SK-MEL-5 (cell line): ENCODE measurements around the gene ELMO2. TPM values are rescaled to one million over a fixed set of nuclear protein-coding genes. Genes with fewer than 3 reads are reported as not detected.

Experiments used
- DNase-seq: peaks from one replicate; pipeline ENCODE4 v3.0.0-alpha.2; 2016; ENCODE audit warnings: low read depth, low spot score
- in situ Hi-C: cut with HindIII; loops from 2 replicates; pipeline ENCODE4 v1.10.0; 2016; ENCODE audit warnings: low sequenced_read_pairs, high pct_unique_total_duplicates, low pct_unique_long_range_greater_than_20kb
- total RNA-seq: library from RNA; depleted of rRNA; stranded (reverse); fragments of >200 nt; shearing (Covaris generic); gene quantifications from 2 replicates; pipeline ENCODE4 v1.2.3, GENCODE V29; 2014

The ELMO2 gene
- total RNA-seq, 1 experiment from 2014 or later = 41.1 TPM

DNA sequence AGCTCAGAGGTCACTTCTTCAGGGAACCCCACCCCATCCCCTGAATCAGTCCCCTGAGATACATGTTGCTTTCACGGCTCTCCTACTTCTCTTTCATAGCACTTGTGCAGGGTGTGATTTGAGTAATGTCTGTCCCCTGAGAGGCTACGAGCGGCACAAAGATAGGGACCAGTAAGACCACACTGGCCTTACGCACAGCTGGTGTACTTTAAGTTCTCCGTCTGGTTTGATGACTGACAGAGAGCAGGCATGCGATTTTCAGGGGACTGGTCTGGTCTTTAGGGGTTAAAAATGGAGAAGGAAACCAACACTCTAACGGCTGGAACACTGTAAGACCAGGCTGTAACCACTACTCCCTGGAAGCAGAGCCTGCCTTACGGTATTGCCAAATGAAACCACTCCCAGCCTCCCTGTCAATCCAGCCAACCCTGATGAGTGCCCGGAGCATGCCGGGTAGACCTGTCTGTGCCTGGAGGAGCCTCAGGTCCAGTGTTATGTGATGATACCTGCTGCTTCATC, 47.1 kb downstream of the ELMO2 start:
- no peak for DNase-seq
- in situ Hi-C loops = no loop called here

DNA sequence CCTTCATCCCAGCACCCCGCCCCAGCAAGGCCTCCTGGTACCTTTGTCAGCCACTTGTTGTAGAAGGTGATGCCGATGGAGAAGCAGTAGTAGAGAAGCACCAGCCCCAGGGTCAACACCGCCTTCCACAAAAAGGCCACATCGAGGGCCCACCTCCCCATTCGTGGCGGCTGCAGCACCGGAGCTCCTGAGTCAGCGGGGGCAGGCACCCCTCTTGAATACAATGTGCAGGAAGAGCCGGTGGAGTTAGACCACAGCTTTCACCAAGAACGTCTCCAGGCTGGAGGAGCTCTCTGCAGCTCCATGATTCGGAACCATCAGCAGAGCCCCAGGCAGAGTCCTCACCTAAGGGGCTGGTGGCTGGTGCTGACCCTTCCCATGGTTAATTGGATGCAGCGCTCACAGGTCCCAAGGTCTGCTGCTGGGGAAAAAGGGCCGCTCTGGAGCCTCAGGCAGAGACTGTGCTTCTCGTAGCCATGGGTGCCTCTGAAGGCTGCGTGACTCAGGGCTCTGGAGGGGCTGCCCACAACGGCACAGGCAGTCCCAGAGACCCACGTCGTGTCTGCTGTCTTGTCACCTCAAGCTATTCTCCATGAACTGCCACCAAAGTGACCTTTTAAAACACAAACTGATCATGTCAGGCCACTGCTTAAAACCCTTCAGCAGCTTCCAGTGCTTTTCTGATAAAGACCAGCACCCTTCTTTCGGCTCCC, 47.9 kb downstream of the ELMO2 start:
- DNase-seq = no peak
- in situ Hi-C loops = no loop called here

DNA sequence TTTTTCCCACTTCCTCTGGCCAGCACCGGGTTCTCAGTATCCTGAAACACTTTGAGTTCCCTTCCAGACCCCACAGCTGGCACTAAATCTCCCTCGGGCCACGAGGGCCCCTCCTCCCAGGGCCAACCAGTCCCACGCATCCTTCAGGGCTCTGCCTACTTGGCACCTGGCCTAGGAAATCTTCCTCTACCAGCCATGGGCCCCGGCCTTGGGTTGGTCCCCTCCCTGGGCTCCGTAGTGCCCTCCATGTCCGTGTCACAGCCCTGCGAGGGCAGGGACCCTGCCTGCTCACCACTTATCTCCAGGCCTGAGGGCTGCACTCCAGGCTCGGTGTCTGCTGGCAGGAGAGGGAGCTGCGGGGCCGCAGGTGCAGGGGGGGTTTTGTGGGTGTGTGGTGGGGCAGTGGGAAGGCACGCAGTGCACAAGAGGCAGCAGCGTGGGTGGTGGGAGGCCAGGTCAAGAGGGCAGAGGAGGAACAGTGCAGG, 49.3 kb downstream of the ELMO2 start:
- in situ Hi-C loops = no loop called here
- DNase-seq = no peak

DNA sequence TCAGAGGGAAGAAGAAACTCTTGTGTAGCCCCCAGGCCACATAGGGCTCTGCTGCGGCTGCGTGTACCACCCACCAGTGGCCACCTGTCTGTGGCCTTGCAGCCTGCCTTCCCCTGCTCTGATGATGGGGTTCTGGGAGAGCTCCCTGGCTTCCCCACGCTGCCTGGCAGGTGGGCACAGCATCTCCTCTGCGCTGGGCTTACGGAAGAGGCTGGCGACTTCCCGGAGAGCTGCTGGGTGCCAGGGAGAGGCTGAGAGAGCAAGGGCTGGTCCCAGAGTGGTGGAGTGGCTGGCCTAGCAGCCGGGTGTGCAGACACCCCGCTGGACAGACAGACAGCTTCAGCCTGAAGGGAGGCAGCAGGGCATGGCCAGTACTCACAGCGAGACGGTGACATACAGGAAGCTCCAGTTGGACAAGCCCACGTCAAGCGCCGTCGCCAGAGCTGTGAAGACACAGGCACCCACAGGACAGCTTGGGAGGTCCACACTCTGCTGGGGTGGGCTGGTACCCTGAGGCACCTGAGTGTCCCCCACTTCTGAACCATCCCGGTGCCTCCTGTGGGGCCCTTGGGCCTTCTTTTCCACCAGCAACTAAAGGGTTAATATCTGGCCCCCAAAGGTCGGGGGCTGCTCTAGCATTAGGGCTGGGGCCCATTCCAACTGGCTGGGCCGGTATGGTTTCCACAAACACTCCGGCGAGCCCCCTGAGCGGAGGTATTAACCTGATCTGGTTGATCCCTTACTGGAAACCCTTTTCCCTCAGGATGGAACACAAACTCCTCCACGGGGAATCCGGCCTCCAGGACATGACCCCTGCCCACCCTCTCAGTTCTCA, 50.0 kb downstream of the ELMO2 start:
- in situ Hi-C loops = no loop called here
- DNase-seq = no peak

DNA sequence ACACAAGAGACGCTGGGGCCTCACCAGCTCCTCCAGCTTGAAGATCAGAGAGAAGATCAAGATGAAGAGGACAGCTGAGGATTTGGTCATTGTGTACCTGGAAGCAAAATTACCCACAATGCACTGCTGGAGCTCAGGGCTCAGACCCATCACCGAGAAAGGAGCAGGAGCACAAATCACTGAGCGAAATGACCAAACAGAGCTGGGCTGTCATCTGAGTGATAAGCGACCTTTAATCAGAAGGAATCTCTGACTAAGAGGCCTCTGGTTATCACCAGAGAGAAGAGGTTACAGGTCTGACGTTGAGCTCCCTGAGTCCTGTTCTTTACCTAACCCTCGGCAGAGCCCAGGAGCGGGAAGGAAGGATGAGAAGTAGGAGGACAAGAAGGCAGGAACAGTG, 50.6 kb downstream of the ELMO2 start:
- DNase-seq = no peak
- in situ Hi-C loops = no loop called here

DNA sequence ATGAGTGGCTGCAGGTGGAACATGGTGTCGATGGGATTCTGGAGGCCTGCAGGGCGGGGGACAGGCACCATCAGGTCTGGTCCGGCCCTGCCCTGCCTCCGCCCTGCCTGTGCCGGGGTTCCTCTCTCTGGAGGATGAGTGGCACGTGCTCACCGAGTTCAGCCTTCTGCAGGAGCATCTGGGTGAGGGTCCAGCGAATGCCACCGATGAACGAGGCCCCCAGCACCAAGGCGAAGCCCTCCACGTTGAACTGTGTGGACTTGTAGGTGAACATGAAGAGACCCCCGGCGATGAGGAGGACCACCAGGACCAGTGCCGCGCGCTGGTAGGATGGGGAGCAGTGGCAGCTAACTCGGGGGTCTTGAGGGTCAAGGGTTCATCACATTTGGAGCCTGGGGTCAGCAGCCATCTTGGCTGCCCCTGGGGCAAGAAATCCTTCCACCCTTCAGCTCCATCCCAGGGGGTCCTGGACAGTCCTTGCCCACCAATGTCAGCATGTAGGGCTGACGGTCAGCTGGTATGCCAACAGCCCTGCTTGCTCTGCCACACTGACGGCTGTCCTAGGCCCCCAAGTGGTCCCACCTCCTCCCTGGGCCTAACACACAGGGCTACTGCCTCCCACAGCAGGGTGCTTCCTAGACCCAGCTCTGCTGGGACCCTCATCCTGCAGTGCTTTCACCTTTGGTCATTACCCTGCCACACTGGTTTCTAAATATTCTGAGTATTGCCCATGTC, 51.3 kb downstream of the ELMO2 start:
- in situ Hi-C loops = no loop called here

DNA sequence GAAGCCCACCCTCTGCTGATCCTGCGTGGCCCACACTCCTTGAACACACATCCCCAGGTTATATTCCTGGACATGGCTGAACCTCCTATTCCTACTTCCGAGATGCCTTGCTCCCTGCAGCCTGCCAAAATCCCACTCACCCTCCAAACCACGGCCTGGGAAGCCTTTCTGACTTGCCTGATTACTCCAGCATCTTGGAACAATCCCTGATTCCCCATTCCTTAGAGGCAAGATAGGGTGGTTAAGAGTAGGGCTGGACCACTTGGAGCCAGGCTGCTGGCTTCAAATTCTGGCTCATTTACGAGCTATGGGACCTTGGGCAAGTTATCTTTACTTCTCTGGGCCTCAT, 52.2 kb downstream of the ELMO2 start:
- in situ Hi-C loops = no loop called here
- DNase-seq = no peak

More for the DNA sequence above, 51.3 kb downstream of the ELMO2 start:
- DNase-seq = no peak

DNA sequence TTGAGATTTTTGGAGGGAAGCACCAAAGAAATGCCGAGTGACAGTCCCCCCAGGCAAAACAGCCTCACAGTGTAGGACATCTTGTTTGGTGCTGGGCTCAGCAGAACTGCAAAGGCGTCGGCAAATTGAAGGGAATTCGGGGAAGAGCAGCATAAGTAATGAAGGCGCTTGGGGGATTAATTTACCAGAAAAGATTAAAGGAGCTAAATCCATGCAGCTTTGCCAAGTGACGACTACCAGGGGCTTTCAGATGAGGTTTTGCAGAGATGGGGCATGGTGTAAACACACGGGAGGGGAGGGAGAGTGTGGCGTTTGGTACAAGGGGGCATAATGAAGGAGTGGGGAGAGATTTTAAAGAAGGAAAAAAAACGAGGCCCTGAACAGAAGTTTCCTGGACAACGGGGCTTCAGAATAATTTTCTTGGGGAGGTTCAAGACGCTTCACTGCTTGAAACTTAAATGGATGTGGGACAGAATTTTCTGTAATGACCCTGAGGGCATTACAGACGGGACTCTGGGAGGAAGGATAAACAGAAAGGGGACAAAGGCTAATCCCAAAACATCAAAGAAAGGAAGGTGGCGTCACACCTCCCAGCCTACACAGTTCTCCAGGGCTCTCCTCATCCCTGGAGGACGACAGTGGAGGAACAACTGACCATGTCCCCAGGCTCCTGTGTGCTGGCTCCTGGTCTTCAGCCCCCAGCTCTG, 52.8 kb downstream of the ELMO2 start:
- DNase-seq = no peak

DNA sequence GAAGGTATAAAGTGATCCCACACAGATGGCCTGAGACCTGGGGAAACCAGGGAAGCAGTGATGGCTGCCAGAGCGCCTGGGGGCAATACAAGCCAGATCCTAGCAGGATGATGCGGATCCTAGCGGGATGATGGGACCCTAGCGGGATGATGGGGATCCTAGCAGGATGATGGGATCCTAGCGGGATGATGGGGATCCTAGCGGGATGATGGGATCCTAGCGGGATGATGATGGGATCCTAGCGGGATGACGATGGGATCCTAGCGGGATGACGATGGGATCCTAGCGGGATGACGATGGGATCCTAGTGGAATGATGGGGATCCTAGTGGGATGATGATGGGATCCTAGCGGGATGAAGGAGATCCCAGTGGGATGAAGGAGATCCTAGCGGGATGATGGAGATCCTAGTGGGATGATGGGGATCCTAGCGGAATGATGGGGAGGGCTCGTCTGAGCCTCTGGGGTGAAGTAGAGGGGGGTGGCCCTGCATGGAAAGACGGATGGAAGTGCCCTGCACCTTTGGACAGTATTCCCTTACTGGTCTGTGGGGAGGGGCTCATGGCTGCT, 54.0 kb downstream of the ELMO2 start:
- in situ Hi-C loops = no loop called here
- DNase-seq = no peak

More for the DNA sequence above, 52.8 kb downstream of the ELMO2 start:
- in situ Hi-C loops = no loop called here

DNA sequence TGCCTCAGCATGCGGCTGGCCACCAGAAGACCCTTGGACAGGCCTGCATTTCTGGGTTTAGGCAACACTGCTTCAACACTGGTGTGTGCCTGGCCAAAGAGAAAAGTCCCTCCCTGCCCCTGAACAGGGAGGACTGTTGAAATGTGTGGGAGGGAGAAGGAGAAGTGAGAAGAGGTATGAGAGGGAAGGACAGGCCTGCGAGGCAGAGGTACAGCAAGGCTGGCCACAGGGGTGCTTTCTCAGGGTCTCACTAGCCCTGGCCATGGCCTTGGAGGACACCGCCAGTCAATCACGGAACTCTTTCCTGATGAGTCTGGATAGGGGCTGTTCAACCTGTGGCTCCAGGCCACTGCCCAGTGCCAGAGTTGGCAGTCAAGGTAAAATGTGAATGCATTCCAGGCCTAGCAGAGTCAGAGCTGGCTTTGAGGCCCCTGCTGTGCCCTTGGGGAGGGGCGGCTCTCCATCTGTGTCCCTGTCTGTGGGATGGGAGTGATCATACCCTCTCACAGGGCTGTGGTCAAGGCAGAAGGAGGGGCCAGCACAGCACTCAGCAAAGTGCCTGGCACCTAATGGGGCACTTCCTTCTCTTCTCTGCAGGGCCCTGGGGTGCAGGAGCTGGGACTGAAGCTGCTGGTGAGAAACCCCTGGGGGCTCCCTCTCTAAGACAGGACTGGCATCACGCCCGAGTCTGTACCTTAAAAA, 54.9 kb downstream of the ELMO2 start:
- DNase-seq = no peak
- in situ Hi-C loops = no loop called here

DNA sequence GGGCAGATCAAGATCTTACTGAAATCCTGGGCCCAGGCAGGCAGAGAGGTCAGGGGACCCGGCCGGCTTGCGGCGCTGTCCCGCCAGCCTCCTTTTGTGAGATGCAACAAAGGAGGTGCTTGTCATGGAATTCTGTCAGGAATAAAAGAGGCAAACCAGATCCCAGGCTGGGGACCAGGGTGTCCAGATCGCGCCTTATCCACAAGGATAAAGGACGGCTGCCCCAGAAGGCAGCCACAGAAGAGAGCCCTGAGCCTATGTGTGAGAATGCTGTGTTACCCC, 55.5 kb downstream of the ELMO2 start:
- no peak for DNase-seq
- in situ Hi-C loops = no loop called here

DNA sequence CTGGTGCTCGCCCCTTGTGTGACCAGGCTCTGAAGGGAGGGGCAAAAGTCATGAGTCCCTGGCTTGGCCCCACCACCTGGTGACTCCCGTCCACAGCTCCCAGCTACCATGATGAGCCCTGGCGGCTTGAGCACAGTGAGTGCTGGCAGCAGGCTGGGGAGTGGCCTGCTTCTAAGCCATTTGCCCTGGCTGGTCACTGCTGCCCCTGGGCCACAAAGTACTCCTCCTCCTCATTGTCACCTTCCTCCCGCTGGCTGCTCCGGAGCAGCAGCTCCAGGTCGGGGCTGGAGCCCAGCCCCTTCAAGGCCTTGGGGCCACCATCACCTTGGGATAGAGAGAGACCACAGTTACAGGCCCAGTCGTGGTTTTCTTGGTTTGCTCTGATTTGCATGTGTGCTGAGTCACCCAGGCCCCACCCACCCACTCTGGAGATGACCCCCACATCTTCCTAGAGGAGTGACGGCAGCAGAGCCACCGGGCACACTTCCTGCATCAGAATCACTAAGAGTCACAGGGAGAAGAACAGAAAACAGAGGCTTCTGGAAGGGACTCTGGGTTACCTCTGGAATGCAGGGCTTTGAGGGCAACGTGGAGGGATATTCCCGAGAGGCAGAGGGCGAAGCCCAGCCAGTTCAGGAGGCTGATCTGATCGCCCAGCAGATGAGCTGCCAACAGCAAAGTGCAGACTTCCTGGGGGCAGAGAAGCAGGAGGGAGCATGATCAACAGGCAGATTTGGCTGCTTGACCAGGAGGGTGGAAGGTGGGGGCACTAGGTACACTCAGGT, 56.0 kb downstream of the ELMO2 start:
- in situ Hi-C loops = no loop called here

DNA sequence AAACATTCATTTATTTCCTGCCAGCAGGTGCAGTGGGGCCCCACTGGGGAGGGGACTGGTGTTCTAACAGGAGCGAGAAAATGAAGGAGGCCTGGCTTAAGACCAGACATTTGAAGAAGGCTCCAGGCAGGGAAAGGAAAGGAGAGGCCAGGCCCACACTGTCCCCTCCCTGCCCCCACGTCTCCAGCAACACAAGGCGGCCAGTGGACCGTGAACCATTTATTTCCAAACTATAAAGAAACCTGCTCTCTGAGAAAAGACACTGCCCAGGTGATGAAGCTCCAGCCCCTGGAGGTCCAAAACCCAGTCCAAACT, 56.7 kb downstream of the ELMO2 start:
- in situ Hi-C loops = no loop called here
- no peak for DNase-seq

More for the DNA sequence above, 56.0 kb downstream of the ELMO2 start:
- DNase-seq = no peak

DNA sequence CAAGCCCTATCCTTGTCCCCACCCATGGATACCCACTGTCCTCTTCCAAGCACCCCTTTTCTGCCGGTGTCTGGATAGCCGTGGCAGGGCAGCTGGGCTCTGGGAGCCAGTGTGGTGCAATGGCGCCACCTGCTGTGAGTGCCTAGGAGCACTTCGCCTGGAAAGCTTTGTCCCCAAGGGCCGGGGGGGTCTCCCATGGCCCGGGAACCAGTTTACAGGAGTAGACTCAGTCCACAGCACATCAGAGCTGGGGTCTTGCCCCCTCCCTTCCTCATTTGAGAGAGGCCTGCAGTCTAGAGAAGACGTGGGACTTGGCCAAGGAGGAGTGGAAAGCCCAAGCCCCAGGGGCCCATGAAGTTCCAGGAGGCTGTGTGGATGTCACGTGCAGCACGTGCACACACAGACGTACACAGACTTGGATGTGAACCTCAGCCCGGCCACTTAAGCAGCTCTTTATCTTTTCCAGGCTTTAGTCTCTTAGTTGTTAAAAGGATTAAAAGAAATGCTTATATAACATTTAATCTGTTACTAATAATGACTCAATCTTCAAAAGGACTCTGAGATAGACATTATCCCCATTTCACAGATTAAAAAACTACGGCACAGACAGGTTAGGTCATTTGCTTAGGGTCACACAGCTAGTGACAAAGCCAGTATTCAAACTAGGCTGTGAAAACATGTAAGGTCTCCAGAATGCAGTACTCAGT, 57.2 kb downstream of the ELMO2 start:
- DNase-seq = peak; percentile 69
- in situ Hi-C loops = no loop called here

DNA sequence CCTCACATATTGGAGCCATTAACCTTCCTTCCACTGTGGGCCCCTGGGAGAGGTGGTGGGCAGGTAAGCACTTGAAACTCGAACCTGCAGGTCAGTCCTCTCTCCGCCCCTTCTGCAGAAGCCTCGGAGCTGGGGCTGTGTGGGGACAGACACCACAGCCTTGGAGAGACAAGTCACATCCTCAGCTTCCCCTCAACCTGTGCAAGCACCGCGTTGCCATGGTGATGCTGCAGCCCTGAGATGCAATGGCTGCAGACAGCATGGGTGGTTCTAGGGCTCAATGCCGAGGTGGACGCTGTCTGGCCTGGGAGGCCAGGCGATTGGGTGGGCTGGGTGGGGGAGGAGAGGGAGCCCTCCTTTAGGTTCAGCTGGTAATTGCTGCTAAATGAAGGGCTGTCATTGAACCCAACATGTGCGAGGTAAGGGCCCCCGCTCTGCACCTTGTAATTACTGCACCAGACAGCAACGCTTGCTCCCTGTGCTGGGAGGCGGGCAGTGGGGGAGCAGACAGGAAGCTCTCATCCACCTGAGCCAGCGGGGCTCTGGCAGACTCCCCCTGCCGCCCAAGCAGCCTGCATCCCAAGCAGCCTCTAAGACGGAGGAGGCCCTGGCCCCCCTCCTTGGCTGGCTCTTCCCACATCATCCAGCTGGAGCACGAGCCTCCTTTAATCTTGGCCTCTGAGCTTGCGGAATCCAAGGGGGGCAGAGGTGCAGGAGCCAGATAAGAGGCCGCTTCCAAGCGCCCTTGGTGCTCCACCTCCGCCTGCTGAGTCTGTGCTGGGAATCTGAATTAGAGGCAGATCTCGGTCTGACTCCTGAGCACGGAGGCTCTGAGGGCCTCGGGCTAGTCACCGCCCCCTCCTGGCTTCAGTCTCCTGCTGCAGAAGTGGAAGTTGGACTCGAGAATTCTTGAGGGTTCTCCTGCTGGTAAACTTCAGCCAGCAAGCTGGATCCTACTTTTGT, 58.3 kb downstream of the ELMO2 start:
- in situ Hi-C loops = no loop called here
- DNase-seq = peak; percentile 16
